A673 (cell line): Measurements from ENCODE around the gene SLC2A2. TPM values are rescaled to one million over a fixed set of nuclear protein-coding genes. Genes with fewer than 3 reads are reported as not detected.

Source experiments
- BruUV-seq: library from RNA; stranded (reverse); fragments of 400-500 nt; replicated peaks from 2 replicates; lab custom pipeline; 2021; lab: Mats Ljungman, UMichigan
- CTCF ChIA-PET: fragments of 300-600 bp; sonication (Branson Sonifier 250); formaldehyde crosslinking; loops from one replicate; lab custom pipeline; 2022; ENCODE audit warnings: antibody characterized with exemption; lab: Charles Lee
- POLR2A ChIA-PET: fragments of 300-600 bp; sonication (Branson Sonifier 250); formaldehyde crosslinking; loops from one replicate; lab custom pipeline; 2022; ENCODE audit warnings: antibody characterized with exemption; ENCODE audit not compliant: low non-redundant PET; lab: Charles Lee
- DNase-seq: peaks from one replicate; pipeline ENCODE4 v3.0.0-alpha.2; 2015; ENCODE audit warnings: low spot score
- H3K27ac ChIP-seq: fragments of 200-600 bp; sonication (generic); 2 replicates; pipeline ENCODE4 v1.5.1; 2016; ENCODE audit warnings: mixed run types, low read depth, mild to moderate bottlenecking, mixed read lengths, antibody characterized with exemption, low read length; ENCODE audit not compliant: poor library complexity, severe bottlenecking
- H3K27me3 ChIP-seq: fragments of 200-600 bp; sonication (generic); replicated peaks from 2 replicates; pipeline ENCODE4 v1.6.1; 2017; ENCODE audit warnings: mixed run types, low read depth, mild to moderate bottlenecking, mixed read lengths, antibody characterized with exemption, low read length; ENCODE audit not compliant: insufficient read depth, poor library complexity
- H3K36me3 ChIP-seq: fragments of 200-600 bp; sonication (generic); 2 replicates; pipeline ENCODE4 v1.6.1; 2016; ENCODE audit warnings: mixed run types, mild to moderate bottlenecking, mixed read lengths, antibody characterized with exemption, low read length; ENCODE audit not compliant: insufficient read depth, poor library complexity, severe bottlenecking
- H3K4me1 ChIP-seq: fragments of 200-600 bp; sonication (generic); 2 replicates; pipeline ENCODE4 v1.6.1; 2017; ENCODE audit warnings: mixed run types, mild to moderate bottlenecking, mixed read lengths, antibody characterized with exemption, low read length; ENCODE audit not compliant: insufficient read depth, poor library complexity, severe bottlenecking
- H3K4me3 ChIP-seq: fragments of 200-600 bp; sonication (generic); 2 replicates; pipeline ENCODE4 v1.5.1; 2016; ENCODE audit warnings: low read depth, mixed run types, mild to moderate bottlenecking, mixed read lengths, low read length; ENCODE audit not compliant: poor library complexity, severe bottlenecking
- H3K9me3 ChIP-seq: fragments of 200-600 bp; sonication (generic); 2 replicates; pipeline ENCODE4 v1.6.1; 2016; ENCODE audit warnings: mixed run types, low read depth, mild to moderate bottlenecking, mixed read lengths, antibody characterized with exemption, low read length; ENCODE audit not compliant: poor library complexity, severe bottlenecking
- CTCF ChIP-seq: fragments of 300-800, 200-600 bp; sonication (generic); conservative IDR thresholded peaks from 2 replicates; pipeline ENCODE4 v1.5.1; 2017; ENCODE audit warnings: low read depth, mild to moderate bottlenecking, antibody characterized with exemption, low read length, moderate library complexity, mixed read lengths
- EZH2 ChIP-seq: fragments of 200-600 bp; sonication (generic); IDR thresholded peaks from 2 replicates; pipeline ENCODE4 v1.6.1; 2017; ENCODE audit warnings: borderline replicate concordance, low read depth, mild to moderate bottlenecking, mixed read lengths, antibody characterized with exemption, low read length; ENCODE audit not compliant: poor library complexity, severe bottlenecking
- intact Hi-C: fragments of 100-400 bp; cut with micrococcal nuclease; formaldehyde crosslinking; loops from one replicate; pipeline ENCODE4 v1.10.0; 2022; ENCODE audit not compliant: unreplicated experiment
- total RNA-seq: library from RNA; stranded (reverse); gene quantifications from 2 replicates; pipeline ENCODE4 v1.2.3, GENCODE V29; 2021

SLC2A2 gene
- total RNA-seq, 1 experiment from 2014 or later, result not detected

- TF ChIP-seq CTCF (no peak), EZH2 (no peak)
- CTCF ChIA-PET, result no interaction called here
- BruUV-seq, result no TSS peak
- no peak for DNase-seq
- intact Hi-C loops, result no loop called here
- Histone ChIP-seq H3K4me1 (no peaks in the 10 kb centered on the region), H3K36me3 (no peaks in the 10 kb centered on the region), H3K27me3 (no peaks in the 10 kb centered on the region), H3K9me3 (no peaks in the 10 kb centered on the region), H3K4me3 (no peak overlapping the region), H3K27ac (no peak overlapping the region)
- POLR2A ChIA-PET, result no interaction called here
Measured at GRCh38 chr3:170947018-170947769, 79.3 kb downstream of the SLC2A2 start.

Other genes starting within 250 kb of the SLC2A2 start
- 31.3 and 41.5 TPM in 2 replicates for gene RPL22L1, start 156.5 kb downstream of the SLC2A2 start, total RNA-seq
- 18.3 and 20.6 TPM in 2 replicates for gene EIF5A2, start 118.1 kb downstream of the SLC2A2 start, total RNA-seq